K562 (cell line): Measurements from ENCODE around the gene PIGM. TPM values are rescaled to one million over a fixed set of nuclear protein-coding genes. Genes with fewer than 3 reads are reported as not detected.

Source experiments
- CGGBP1 ChIP-seq: fragments of 250-450 bp; sonication (Bioruptor Pico); IDR thresholded peaks from 2 replicates; pipeline ENCODE4 v1.9.0; 2021; ENCODE audit warnings: mild to moderate bottlenecking
- NFE2L1 ChIP-seq: fragments of 450-650 bp; IDR thresholded peaks from 2 replicates; pipeline ENCODE4 v1.6.1; 2016; ENCODE audit warnings: missing genetic modification characterization, low read depth, mild to moderate bottlenecking, missing compliant biosample characterization, moderate library complexity, borderline replicate concordance
- OTX1 ChIP-seq: fragments of 450-650 bp; formaldehyde crosslinking; IDR thresholded peaks from 2 replicates; pipeline ENCODE4 v1.4.0; 2022; ENCODE audit warnings: mild to moderate bottlenecking
- REST ChIP-seq, 2 experiments: fragments of 450-650 bp; formaldehyde crosslinking in 1 of 2; IDR thresholded peaks; 2 replicates each; pipeline versions ENCODE4 v1.4.0 to v1.6.1; 2014 to 2020; ENCODE audit warnings: mild to moderate bottlenecking in 2 of 2, borderline replicate concordance in 1 of 2, low read depth in 1 of 2
- SIRT6 ChIP-seq: IDR thresholded peaks from one replicate; pipeline ENCODE4 v1.6.1; 2012; ENCODE audit warnings: low read depth, mild to moderate bottlenecking, control low read depth, inconsistent platforms, low read length, moderate library complexity
- ZSCAN32 ChIP-seq: fragments of 450-650 bp; formaldehyde crosslinking; IDR thresholded peaks from 2 replicates; pipeline ENCODE4 v1.4.0; 2020; ENCODE audit warnings: mild to moderate bottlenecking, moderate library complexity
- polyA plus RNA-seq, 8 experiments: library from polyadenylated mRNA; depleted of rRNA in 4 of 8; stranded (reverse) in 5 of 8; unstranded in 3 of 8; fragments of >200 nt; fragmentation: Nextera tagmentation in 2 of 8; fragmentation: Illumina TruSeq in 1 of 8; extraction: Ambion mirVana in 2 of 8; extraction: Trizol in 1 of 8; gene quantifications; 2 replicates each; pipeline versions ENCODE4 v1.2.1 to v1.2.3, GENCODE V29; 2011 to 2014; ENCODE audit warnings: inconsistent platforms in 1 of 8, missing spikeins in 1 of 8
- total RNA-seq, 7 experiments: library from RNA; depleted of rRNA in 6 of 7; stranded (reverse); fragments of >200 nt in 6 of 7; fragmentation: Illumina TruSeq in 2 of 7; extraction: Trizol in 2 of 7; gene quantifications; 2 replicates each; pipeline versions ENCODE4 v1.2.1 to v1.2.3, GENCODE V29; 2011 to 2021; ENCODE audit warnings: low replicate concordance in 1 of 7

The PIGM gene
- total and polyA plus RNA-seq, 9 of the 15 experiments (the other 6 are each of a cell fraction or from before 2014, with no cell fraction given), result 2.6 to 6.7 (median 4.3) TPM

GRCh38 chr1:160075836-160076235, 44.0 kb upstream of the PIGM start (continued):
- no peak for TF ChIP-seq REST (IDR thresholded peaks at IDR 0.05; ENCODE audit: borderline replicate concordance)
- TF ChIP-seq REST (CRISPR knock-in tag; IDR thresholded peaks at IDR 0.05; ENCODE audit: low read depth), result no peak
- TF ChIP-seq NFE2L1 (tag), result no peak
- TF ChIP-seq OTX1 (CRISPR knock-in tag), result no peak
- no peak for TF ChIP-seq SIRT6
- no peak for TF ChIP-seq CGGBP1 (CRISPR knock-in tag)
- no peak for TF ChIP-seq ZSCAN32 (CRISPR knock-in tag)
- TF ChIP-seq, all 486 proteins: peak for 0
